Stimulated activated CD4-positive, alpha-beta T cell treated with anti-CD3 and anti-CD28 coated beads, Interleukin-2, amount 100 ng/mL, for 48 hours (primary cell): ENCODE measurements around the gene RPL36AL.
"Not testable (repeated sequence)": the region's sequence is repeated elsewhere in the genome, so short reads cannot be mapped to it uniquely, and the experiment has no call there.

Experiments used
- DNase-seq, 2 donors: peaks; one replicate each; pipeline ENCODE4 v3.0.0-alpha.2; 2020

The RPL36AL gene

DNA sequence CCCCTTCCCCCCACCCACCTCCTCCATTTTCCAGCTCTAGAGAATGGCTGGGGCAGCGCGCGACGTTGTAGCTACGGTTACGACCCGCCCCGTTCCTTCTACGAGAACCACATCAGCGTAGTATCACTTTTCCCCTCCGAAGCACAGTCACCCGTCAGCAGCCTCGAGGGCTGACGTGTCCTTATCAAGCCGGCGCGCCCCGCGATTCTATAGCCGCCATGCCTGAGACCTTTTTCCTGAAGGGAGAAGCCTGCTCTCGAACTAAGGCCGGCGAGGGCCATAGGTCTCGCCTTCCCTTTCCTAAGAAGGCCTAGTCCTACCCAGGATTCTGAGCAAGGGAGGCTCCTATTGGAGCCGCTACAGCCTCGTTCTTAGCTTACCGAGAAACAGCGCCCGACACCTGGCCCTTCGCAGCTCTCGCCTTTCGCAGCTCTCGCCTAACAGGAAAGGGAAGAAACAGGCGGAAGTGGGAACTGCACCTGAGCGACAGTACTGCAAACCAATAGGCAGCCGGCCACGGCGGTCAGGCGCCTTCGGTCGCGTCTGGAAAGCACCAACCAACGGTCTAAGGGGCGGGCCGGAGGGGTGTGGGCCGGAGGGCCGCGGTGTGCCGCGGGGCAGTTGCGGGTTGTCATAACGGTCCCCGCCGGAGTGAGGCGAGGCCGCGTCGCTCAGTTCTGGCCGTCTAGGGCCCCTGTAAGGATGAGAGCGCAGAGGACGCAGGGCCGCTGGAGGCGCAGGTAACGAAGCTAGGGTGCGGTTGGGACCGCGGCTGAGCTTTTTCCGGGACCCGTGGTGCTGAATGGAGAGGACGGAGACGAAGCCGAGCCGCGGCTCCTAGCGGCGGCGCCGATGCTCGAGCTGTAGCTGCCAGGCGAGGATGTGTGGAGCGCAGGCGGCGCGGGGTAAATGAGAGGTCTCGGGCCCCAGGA is at the start of gene RPL36AL, which contains the start of gene MGAT2:
RPL36AL (minus strand) TSS at position 445 of the 932 bp plus-strand sequence. CDS start 1,522 bp downstream, outside the sequence.
MGAT2 (plus strand) TSS at position 618 of the 932 bp plus-strand sequence. CDS start 470 bp downstream, outside the sequence.
- peak; percentile 89 to 90 for DNase-seq

- DNase-seq = no peak
Observed at GRCh38 chr14:49659526-49660455, 39.4 kb upstream of the RPL36AL start.

GRCh38 chr14:49657500-49657899 is 37.1 kb upstream of the RPL36AL start:
- DNase-seq = not testable (repeated sequence)

DNA sequence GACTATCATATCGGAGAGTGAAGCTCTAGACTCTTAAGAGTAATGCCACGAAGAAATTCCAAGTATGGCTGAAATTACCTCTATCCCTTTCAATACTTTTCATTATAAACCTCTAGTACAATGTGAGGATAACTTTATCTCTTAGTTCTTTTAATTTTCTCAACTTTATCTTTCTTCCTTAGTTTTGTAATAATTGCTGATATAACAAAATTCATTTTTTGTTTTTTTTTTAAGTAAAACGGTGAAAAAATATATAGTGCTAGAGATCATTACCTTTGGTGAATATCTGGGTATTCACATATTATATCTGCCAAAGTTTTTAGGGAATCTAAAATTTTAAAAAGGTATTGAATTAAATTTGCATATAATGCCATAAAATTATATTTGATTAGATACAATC is 34.1 kb upstream of the RPL36AL start:
- no peak for DNase-seq

DNA sequence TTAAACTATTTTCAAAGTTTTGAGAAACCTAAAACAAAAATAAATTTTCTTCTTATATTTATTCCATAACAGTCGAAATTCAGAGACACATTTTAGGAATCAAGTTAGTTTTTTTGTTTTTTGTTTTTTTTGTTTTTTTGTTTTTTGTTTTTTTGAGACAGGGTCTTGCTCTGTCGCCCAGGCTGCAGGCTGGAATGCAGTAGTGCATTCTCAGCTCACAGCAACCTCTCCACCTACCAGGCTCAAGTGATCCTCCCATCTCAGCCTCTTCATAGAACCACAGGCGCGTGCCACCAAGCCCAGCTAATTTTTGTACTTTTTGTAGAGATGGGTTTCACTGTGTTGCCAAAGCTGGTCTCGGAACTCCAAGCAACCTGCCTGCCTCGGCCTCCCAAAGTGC is 33.1 kb upstream of the RPL36AL start:
- DNase-seq = no peak

- no peak for DNase-seq
Observed at GRCh38 chr14:49642163-49642562, 21.7 kb upstream of the RPL36AL start.

DNA sequence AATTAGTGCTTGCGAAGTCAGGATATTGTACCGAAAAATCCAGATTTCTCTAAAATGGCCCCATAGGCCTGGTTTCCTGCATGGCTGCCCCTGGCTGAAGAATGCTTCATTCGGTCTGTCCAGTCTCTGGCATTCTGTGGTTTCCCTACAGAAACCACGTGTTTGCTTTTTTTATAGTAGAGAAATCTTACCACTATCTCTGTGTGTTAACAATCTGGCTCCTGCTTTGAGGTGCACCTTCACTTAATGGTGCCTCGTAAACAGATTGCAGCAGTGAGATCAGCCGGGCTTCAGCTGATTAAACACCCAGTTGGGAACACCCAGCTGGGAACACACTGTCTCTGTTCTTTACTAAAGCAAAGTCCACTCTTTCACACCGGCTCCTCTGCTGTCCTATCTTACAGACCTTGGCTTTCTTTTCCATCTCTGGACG is 21.3 kb upstream of the RPL36AL start:
- DNase-seq = no peak

GRCh38 chr14:49640540-49641417 is 20.4 kb upstream of the RPL36AL start:
- DNase-seq = no peak

GRCh38 chr14:49637534-49638078 is 17.2 kb upstream of the RPL36AL start:
- no peak for DNase-seq

DNA sequence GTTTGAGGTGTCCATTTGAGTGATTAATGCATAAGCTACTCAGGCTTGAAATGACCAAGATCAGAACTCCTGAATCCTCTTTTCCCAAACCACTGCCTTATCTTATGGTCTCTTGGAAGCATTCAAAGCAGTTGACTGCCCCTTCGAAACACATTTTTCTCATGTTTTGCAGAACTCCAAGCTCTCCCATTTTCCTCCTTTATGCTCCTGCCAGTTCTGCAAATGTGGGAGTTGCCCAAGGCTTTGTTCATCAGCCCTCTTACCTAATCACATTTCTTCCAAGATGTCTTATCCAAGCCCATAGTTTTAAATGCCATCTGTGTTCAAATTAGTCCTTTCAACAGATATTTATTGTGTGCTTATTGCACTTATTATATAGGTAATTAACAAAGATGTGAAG is 16.4 kb upstream of the RPL36AL start:
- no peak for DNase-seq

- DNase-seq = peak; percentile 48 to 51
Observed at GRCh38 chr14:49634547-49635334, 14.3 kb upstream of the RPL36AL start, which contains the start of gene DNAAF2. Gene DNAAF2 (minus strand): TSS chr14:49635244. CDS start chr14:49635149, 95 bp downstream.

- peak; percentile 87 to 91 for DNase-seq
Observed at GRCh38 chr14:49633640-49634546, 13.5 kb upstream of the RPL36AL start.

- DNase-seq = no peak
Observed at GRCh38 chr14:49623941-49624839, 3.8 kb upstream of the RPL36AL start.

GRCh38 chr14:49623387-49623786 is 3.0 kb upstream of the RPL36AL start:
- no peak for DNase-seq

DNA sequence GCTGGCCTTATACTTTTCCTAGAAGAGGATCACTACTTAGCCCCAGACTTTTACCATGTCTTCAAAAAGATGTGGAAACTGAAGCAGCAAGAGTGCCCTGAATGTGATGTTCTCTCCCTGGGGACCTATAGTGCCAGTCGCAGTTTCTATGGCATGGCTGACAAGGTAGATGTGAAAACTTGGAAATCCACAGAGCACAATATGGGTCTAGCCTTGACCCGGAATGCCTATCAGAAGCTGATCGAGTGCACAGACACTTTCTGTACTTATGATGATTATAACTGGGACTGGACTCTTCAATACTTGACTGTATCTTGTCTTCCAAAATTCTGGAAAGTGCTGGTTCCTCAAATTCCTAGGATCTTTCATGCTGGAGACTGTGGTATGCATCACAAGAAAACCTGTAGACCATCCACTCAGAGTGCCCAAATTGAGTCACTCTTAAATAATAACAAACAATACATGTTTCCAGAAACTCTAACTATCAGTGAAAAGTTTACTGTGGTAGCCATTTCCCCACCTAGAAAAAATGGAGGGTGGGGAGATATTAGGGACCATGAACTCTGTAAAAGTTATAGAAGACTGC is 1.7 kb upstream of the RPL36AL start:
- no peak for DNase-seq

- DNase-seq = peak in 1 of 2 donors; percentile 46
Observed at GRCh38 chr14:49621114-49621881, 872 bp upstream of the RPL36AL start.

GRCh38 chr14:49619730-49620129 is 696 bp downstream of the RPL36AL start:
- no peak for DNase-seq
